ENCODE measurements around the gene OR52A5.

- TF ChIP-seq POLR2AphosphoS5 (IDR thresholded peaks at IDR 0.05), result no peak
- TF ChIP-seq CTCF (IDR thresholded peaks at IDR 0.05 in 8 of 11, conservative IDR thresholded peaks at IDR 0.05 in 3 of 11), result peak; percentile 16 to 85 (median 73)
- no peak for TF ChIP-seq POLR2A (IDR thresholded peaks at IDR 0.05)
Observed at GRCh38 chr11:5123802-5124521, 14.2 kb downstream of the OR52A5 start.

Data from spleen (tissue), 7 donors.